Spleen (tissue), 11 donors: Measurements from ENCODE around the gene MS4A14. TPM values are rescaled to one million over a fixed set of nuclear protein-coding genes. Genes with fewer than 3 reads are reported as not detected.

Experiments
- DNase-seq: peaks from one replicate; pipeline ENCODE4 v3.0.0-alpha.2; 2020
- H3K27ac ChIP-seq, 8 donors: fragments of 200-600 bp; sonication (generic) in 7 of 8; 1 replicate in 4 of 8; 2 replicates in 4 of 8; pipeline versions ENCODE4 v1.5.0 to v1.8.0; 2016 to 2021; ENCODE audit warnings: inconsistent platforms in 4 of 8, mild to moderate bottlenecking in 4 of 8, moderate library complexity in 1 of 8
- H3K27me3 ChIP-seq, 7 donors: fragments of 200-600 bp; sonication (generic) in 6 of 7; replicated peaks in 1 of 7; 1 replicate in 4 of 7; 2 replicates in 3 of 7; pipeline versions ENCODE4 v1.5.0 to v1.8.0; 2016 to 2021; ENCODE audit warnings: inconsistent platforms in 3 of 7, mild to moderate bottlenecking in 1 of 7
- H3K36me3 ChIP-seq, 6 donors: fragments of 200-600 bp; sonication (generic) in 5 of 6; 1 replicate in 4 of 6; 2 replicates in 2 of 6; pipeline versions ENCODE4 v1.5.0 to v1.8.0; 2016 to 2021; ENCODE audit warnings: inconsistent platforms in 2 of 6
- H3K4me1 ChIP-seq, 6 donors: fragments of 200-600 bp; sonication (generic) in 5 of 6; 1 replicate in 3 of 6; 2 replicates in 3 of 6; pipeline versions ENCODE4 v1.5.0 to v1.8.0; 2016 to 2021; ENCODE audit warnings: inconsistent platforms in 3 of 6
- H3K4me3 ChIP-seq, 8 donors: fragments of 200-600 bp; sonication (generic) in 7 of 8; 1 replicate in 4 of 8; 2 replicates in 4 of 8; pipeline versions ENCODE4 v1.5.0 to v1.8.0; 2016 to 2021; ENCODE audit warnings: inconsistent platforms in 4 of 8, mild to moderate bottlenecking in 4 of 8, moderate library complexity in 2 of 8
- H3K9me3 ChIP-seq, 8 donors: fragments of 200-600 bp; sonication (generic) in 7 of 8; 1 replicate in 4 of 8; 2 replicates in 4 of 8; pipeline versions ENCODE4 v1.5.0 to v1.8.0; 2016 to 2021; ENCODE audit warnings: inconsistent platforms in 4 of 8
- POLR2A ChIP-seq, 3 donors: fragments of 450-650 bp; IDR thresholded peaks; one replicate each; pipeline ENCODE4 v1.5.1; 2017; ENCODE audit warnings: antibody characterized with exemption in 3 of 3, mild to moderate bottlenecking in 1 of 3
- POLR2AphosphoS5 ChIP-seq, 3 donors: sonication (generic); formaldehyde crosslinking; IDR thresholded peaks; one replicate each; pipeline ENCODE4 v1.5.1; 2017; ENCODE audit warnings: antibody characterized with exemption in 3 of 3
- WGBS, 5 donors: extraction: QIAGEN DNeasy Blood & Tissue Kit in 3 of 5; methylation state at CpG; one replicate each; pipeline versions ENCODE4 v1.1.5 to v1.1.7; 2013 to 2018; 5-methylcytosine and 5-hydroxymethylcytosine counted together
- intact Hi-C: fragments of 100-400 bp; cut with DNase I; formaldehyde crosslinking; loops from one replicate; pipeline ENCODE4 v1.15.0; 2023; ENCODE audit warnings: low total_unique reads
- polyA plus RNA-seq, 3 donors: library from polyadenylated mRNA; stranded (reverse); fragments of 200-250 nt; gene quantifications; one replicate each; pipeline ENCODE4 v1.2.1, GENCODE V29; 2013
- total RNA-seq, 7 donors: library from RNA; depleted of rRNA in 3 of 7; stranded (reverse); fragments of >200 nt in 3 of 7; fragmentation: NEBNext Ultra II Directional in 4 of 7; extraction: Animal tissue kit (Norgen Biotek cat#: 25700) in 4 of 7; gene quantifications; one replicate each; pipeline versions ENCODE4 v1.1.0 to v1.2.1, GENCODE V29; 2016 to 2021
- TF ChIP-seq, protein P1 (sequence below), 11 experiments: fragments of 200-600 bp in 7 of 11; fragments of 450-650 bp in 4 of 11; sonication (generic) in 4 of 11; IDR thresholded peaks in 8 of 11; conservative IDR thresholded peaks in 3 of 11; 1 replicate in 7 of 11; 2 replicates in 4 of 11; pipeline versions ENCODE4 v1.4.0 to v1.8.0; 2016 to 2021; ENCODE audit warnings: antibody characterized with exemption in 11 of 11, inconsistent platforms in 4 of 11, mild to moderate bottlenecking in 1 of 11
- donor health status: healthy with polysubstance abuse.
- donor health status: DM: no; HTN: no; CAD: no; lungs with moderate emphysema.
- donor health status: DM: no; HTN: no; CAD: no.
- donor health status: Bipolar disorder and iron deficiency.
- donor health status: healthy.
- donor health status: DM: no; HTN: no; CAD: no.
- donor health status: DM: yes; HTN: yes; CAD: no.

Gene MS4A14
- total and polyA plus RNA-seq, 10 donors, result 1.0 to 18.0 (median 5.2) TPM

DNA sequence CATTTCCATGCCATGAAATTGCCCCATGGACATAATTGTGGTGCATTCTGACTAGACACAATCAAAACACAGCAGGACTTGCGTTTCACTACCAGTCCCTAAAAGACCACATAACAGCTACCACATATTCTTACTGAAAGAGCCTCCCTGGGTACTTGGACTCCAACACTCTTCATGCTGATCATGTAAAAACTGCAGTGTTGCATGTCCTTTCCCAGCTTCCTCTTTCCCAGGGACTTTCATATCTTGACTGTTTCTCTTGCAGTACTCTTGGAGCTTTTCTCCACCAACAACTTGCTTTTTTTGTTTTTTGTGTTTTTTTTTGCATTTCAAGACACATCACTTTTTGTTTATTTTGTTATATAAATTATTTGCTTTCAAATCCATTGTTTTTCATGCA is 46.3 kb upstream of the MS4A14 start:
- TF ChIP-seq POLR2A (IDR thresholded peaks at IDR 0.05) (no peak), POLR2AphosphoS5 (IDR thresholded peaks at IDR 0.05) (no peak)
- TF ChIP-seq, protein P1, sequence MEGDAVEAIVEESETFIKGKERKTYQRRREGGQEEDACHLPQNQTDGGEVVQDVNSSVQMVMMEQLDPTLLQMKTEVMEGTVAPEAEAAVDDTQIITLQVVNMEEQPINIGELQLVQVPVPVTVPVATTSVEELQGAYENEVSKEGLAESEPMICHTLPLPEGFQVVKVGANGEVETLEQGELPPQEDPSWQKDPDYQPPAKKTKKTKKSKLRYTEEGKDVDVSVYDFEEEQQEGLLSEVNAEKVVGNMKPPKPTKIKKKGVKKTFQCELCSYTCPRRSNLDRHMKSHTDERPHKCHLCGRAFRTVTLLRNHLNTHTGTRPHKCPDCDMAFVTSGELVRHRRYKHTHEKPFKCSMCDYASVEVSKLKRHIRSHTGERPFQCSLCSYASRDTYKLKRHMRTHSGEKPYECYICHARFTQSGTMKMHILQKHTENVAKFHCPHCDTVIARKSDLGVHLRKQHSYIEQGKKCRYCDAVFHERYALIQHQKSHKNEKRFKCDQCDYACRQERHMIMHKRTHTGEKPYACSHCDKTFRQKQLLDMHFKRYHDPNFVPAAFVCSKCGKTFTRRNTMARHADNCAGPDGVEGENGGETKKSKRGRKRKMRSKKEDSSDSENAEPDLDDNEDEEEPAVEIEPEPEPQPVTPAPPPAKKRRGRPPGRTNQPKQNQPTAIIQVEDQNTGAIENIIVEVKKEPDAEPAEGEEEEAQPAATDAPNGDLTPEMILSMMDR (IDR thresholded peaks at IDR 0.05 in 8 of 11, conservative IDR thresholded peaks at IDR 0.05 in 3 of 11), result no peak
- H3K4me1 ChIP-seq, result peaks cover 0 to 17% (median 5%) of the 10 kb centered on the region in 6 donors
- no peaks in the 10 kb centered on the region for H3K27me3 ChIP-seq
- peaks cover 0 to 13% (median 7%) of the 10 kb centered on the region in 8 donors for H3K9me3 ChIP-seq
- H3K27ac ChIP-seq, result peak overlapping the region in 4 of 8 donors; percentile 7 to 42 (median 24)
- no peaks in the 10 kb centered on the region for H3K36me3 ChIP-seq
- WGBS, 5 donors, result 70 to 100% (median 84%) methylated on average over 1 of the region's 1 CpG
- no peak for DNase-seq
- no peak overlapping the region for H3K4me3 ChIP-seq
- intact Hi-C loops, result no loop called here

DNA sequence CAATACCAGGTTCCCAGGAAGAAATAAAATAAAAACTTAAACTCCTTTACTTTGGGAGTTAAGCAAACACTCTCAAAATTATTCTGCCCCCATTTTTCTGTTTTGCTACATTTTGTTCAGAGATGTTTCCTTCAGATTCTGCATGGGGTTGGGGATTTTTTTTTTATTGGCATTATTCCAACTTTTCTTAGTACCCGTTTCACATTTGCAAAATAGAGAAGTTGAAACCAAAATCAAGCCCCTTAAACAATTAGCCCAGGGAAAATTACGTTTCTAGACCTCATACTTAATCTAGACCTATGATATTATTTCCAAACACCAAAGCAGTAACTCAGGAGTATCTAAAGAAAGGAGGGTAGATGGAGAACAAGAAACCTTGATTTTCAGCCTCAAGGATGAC is 38.5 kb upstream of the MS4A14 start:
- H3K9me3 ChIP-seq, result peaks cover 0 to 39% (median 27%) of the 10 kb centered on the region in 8 donors
- no peak overlapping the region for H3K4me3 ChIP-seq
- DNase-seq, result no peak
- no peak for TF ChIP-seq POLR2A (IDR thresholded peaks at IDR 0.05)
- no peak for TF ChIP-seq POLR2AphosphoS5 (IDR thresholded peaks at IDR 0.05)
- TF ChIP-seq, protein P1 (IDR thresholded peaks at IDR 0.05 in 8 of 11, conservative IDR thresholded peaks at IDR 0.05 in 3 of 11), result no peak
- intact Hi-C loops, result no loop called here
- H3K4me1 ChIP-seq, result peaks cover 0 to 19% (median 9%) of the 10 kb centered on the region in 6 donors
- peak overlapping the region in 4 of 8 donors; percentile 8 to 43 (median 15) for H3K27ac ChIP-seq
- no peaks in the 10 kb centered on the region for H3K36me3 ChIP-seq
- H3K27me3 ChIP-seq, result no peaks in the 10 kb centered on the region
- WGBS, 5 donors, result 10 to 15% (median 13%) methylated on average over 2 of the region's 2 CpGs

DNA sequence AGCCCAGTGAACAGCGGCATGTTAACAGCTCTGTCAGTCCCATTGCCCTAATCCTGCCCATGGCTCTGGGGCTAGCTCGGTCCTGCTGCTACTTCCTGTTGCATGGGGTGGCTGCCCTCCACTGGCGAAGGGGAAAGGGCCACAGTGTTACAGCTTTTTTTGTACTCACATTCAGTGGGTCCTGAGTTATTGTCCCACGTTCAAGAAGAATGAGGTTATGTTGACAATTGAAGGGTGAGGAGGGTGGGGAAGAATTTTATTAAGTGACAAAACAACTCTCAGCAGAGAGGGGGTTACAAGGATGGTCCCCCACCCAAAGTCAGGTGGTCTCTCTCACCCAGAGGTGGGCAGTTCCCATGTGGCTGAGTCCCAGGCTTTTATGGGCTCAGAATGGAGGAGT is 35.6 kb upstream of the MS4A14 start:
- intact Hi-C loops, result loop anchor here (5.0 to 10.0 kb wide), 2 partner anchors 127 to 254 kb away; no protein-coding TSS in a partner anchor
- WGBS, 5 donors, result 78 to 93% (median 84%) methylated on average over 4 of the region's 4 CpGs
- no peaks in the 10 kb centered on the region for H3K27me3 ChIP-seq
- TF ChIP-seq POLR2A (IDR thresholded peaks at IDR 0.05) (no peak), POLR2AphosphoS5 (IDR thresholded peaks at IDR 0.05) (no peak)
- H3K27ac ChIP-seq, result no peak overlapping the region
- no peak for DNase-seq
- H3K36me3 ChIP-seq, result no peaks in the 10 kb centered on the region
- peaks cover 0 to 25% (median 18%) of the 10 kb centered on the region in 8 donors for H3K9me3 ChIP-seq
- peaks cover 0 to 48% (median 32%) of the 10 kb centered on the region in 6 donors for H3K4me1 ChIP-seq
- no peak overlapping the region for H3K4me3 ChIP-seq

DNA sequence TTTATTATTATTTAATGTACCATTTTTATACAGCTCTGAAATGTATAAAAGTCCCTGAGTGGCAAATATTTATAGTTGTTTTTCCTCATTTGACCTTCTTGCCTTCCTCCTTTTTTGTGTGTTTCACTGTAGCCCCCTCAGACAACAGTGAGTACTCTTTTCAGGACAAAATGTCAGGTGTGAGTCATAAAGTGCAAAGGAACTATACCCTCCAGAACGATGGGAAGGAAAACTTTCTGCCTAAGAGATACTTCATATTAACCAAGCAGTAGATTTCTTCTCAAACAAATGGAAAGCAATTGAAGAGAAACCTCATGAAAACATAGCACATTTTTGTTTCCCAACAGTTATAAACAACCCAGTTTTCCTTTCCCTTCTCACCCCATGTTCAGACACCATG is 34.0 kb upstream of the MS4A14 start:
- Histone ChIP-seq H3K27me3 (no peaks in the 10 kb centered on the region), H3K36me3 (no peaks in the 10 kb centered on the region), H3K4me3 (no peak overlapping the region), H3K9me3 (peaks cover 0 to 25% (median 18%) of the 10 kb centered on the region in 8 donors), H3K27ac (peak overlapping the region in 4 of 8 donors; percentile 79 to 89 (median 82)), H3K4me1 (peaks cover 0 to 64% (median 35%) of the 10 kb centered on the region in 6 donors)
- DNase-seq, result no peak
- no peak for TF ChIP-seq POLR2A (IDR thresholded peaks at IDR 0.05)
- TF ChIP-seq, protein P1 (IDR thresholded peaks at IDR 0.05 in 8 of 11, conservative IDR thresholded peaks at IDR 0.05 in 3 of 11), result no peak
- TF ChIP-seq POLR2AphosphoS5 (IDR thresholded peaks at IDR 0.05), result no peak
- intact Hi-C loops, result loop anchor here (5.0 to 10.0 kb wide), 2 partner anchors 125 to 253 kb away; no protein-coding TSS in a partner anchor
- WGBS, 5 donors, result 18 to 38% (median 25%) methylated on average over 1 of the region's 1 CpG
